H54 (cell line): Measurements from ENCODE around the gene AFF2.

Experiments
- DNase-seq: peaks from one replicate; pipeline ENCODE4 v3.0.0; 2011; ENCODE audit warnings: low spot score, mixed read lengths; ENCODE audit not compliant: insufficient read length
- FAIRE-seq: peaks from 3 replicates; lab custom pipeline; 2011; peaks lifted over from hg19 to GRCh38; lab: Jason Lieb, UNC
- POLR2A ChIP-seq: IDR thresholded peaks from 2 replicates; pipeline ENCODE4 v1.6.1; 2011; ENCODE audit warnings: low read depth, mild to moderate bottlenecking, low read length

The AFF2 gene

GRCh38 chrX:148541584-148541940 is 41.1 kb downstream of the AFF2 start:
- no peak for DNase-seq
- FAIRE-seq: no peak
- no peak for TF ChIP-seq POLR2A

- no peak for FAIRE-seq
- TF ChIP-seq POLR2A: no peak
Observed at GRCh38 chrX:148542481-148543255, 42.3 kb downstream of the AFF2 start.

GRCh38 chrX:148552775-148553174 is 52.4 kb downstream of the AFF2 start:
- TF ChIP-seq POLR2A: no peak
- no peak for FAIRE-seq
- no peak for DNase-seq

More at GRCh38 chrX:148542481-148543255, 42.3 kb downstream of the AFF2 start:
- DNase-seq: no peak

- no peak for TF ChIP-seq POLR2A
- FAIRE-seq (no peak), DNase-seq (no peak)
Observed at GRCh38 chrX:148555101-148555500, 54.7 kb downstream of the AFF2 start.

- TF ChIP-seq POLR2A: no peak
- no peak for FAIRE-seq
- no peak for DNase-seq
Observed at GRCh38 chrX:148555571-148556243, 55.3 kb downstream of the AFF2 start.

GRCh38 chrX:148556498-148556897 is 56.1 kb downstream of the AFF2 start:
- DNase-seq (no peak), FAIRE-seq (no peak)
- no peak for TF ChIP-seq POLR2A

GRCh38 chrX:148562846-148563245 is 62.4 kb downstream of the AFF2 start:
- FAIRE-seq: no peak
- TF ChIP-seq POLR2A: no peak

GRCh38 chrX:148567229-148567628 is 66.8 kb downstream of the AFF2 start:
- FAIRE-seq (no peak), DNase-seq (no peak)
- TF ChIP-seq POLR2A: no peak

More at GRCh38 chrX:148562846-148563245, 62.4 kb downstream of the AFF2 start:
- DNase-seq: no peak

- FAIRE-seq (no peak), DNase-seq (no peak)
- no peak for TF ChIP-seq POLR2A
Observed at GRCh38 chrX:148567779-148568178, 67.4 kb downstream of the AFF2 start.

GRCh38 chrX:148568763-148569162 is 68.3 kb downstream of the AFF2 start:
- DNase-seq: no peak
- TF ChIP-seq POLR2A: no peak
- no peak for FAIRE-seq

GRCh38 chrX:148572337-148572736 is 71.9 kb downstream of the AFF2 start:
- DNase-seq (no peak), FAIRE-seq (no peak)
- no peak for TF ChIP-seq POLR2A

- DNase-seq: no peak
- TF ChIP-seq POLR2A: no peak
- no peak for FAIRE-seq
Observed at GRCh38 chrX:148573119-148573518, 72.7 kb downstream of the AFF2 start.

- FAIRE-seq (no peak), DNase-seq (no peak)
- TF ChIP-seq POLR2A: no peak
Observed at GRCh38 chrX:148574237-148574973, 74.0 kb downstream of the AFF2 start.

GRCh38 chrX:148576396-148576795 is 76.0 kb downstream of the AFF2 start:
- no peak for TF ChIP-seq POLR2A
- no peak for FAIRE-seq
- no peak for DNase-seq
